GM19035 (cell line): Measurements from ENCODE around the gene SHISA7.

ENCODE experiments used
- ATAC-seq: cut with Tn5 transposase; IDR thresholded peaks from one replicate; pipeline ENCODE4 v1.9.1; 2021; ENCODE audit not compliant: unreplicated experiment

SHISA7 gene

GRCh38 chr19:55482156-55482961 lies 39.3 kb upstream of the SHISA7 start:
- ATAC-seq, result no peak

GRCh38 chr19:55481794-55482155 lies 38.7 kb upstream of the SHISA7 start:
- ATAC-seq, result no peak

- ATAC-seq, result no peak
Observed at GRCh38 chr19:55481148-55481793, 38.2 kb upstream of the SHISA7 start.

GRCh38 chr19:55479451-55480230 lies 36.5 kb upstream of the SHISA7 start:
- ATAC-seq, result no peak

- no peak for ATAC-seq
Observed at GRCh38 chr19:55479045-55479444, 35.9 kb upstream of the SHISA7 start.

- ATAC-seq, result no peak
Observed at GRCh38 chr19:55478364-55478763, 35.3 kb upstream of the SHISA7 start.

- no peak for ATAC-seq
Observed at GRCh38 chr19:55477905-55478304, 34.8 kb upstream of the SHISA7 start.

- peak; percentile 88 for ATAC-seq
Observed at GRCh38 chr19:55476100-55476775, 33.1 kb upstream of the SHISA7 start, which contains the start of gene ZNF628. TSS of gene ZNF628 (plus strand) at chr19:55476617. CDS start at chr19:55479911, 3,294 bp downstream.

GRCh38 chr19:55474269-55475265 lies 31.5 kb upstream of the SHISA7 start:
- no peak for ATAC-seq

GRCh38 chr19:55473225-55474012 lies 30.3 kb upstream of the SHISA7 start:
- ATAC-seq, result no peak

GRCh38 chr19:55472463-55472862 lies 29.4 kb upstream of the SHISA7 start:
- ATAC-seq, result no peak

GRCh38 chr19:55471266-55471665 lies 28.2 kb upstream of the SHISA7 start:
- no peak for ATAC-seq

- no peak for ATAC-seq
Observed at GRCh38 chr19:55468054-55468393, 24.9 kb upstream of the SHISA7 start.

GRCh38 chr19:55467236-55468053 lies 24.3 kb upstream of the SHISA7 start:
- ATAC-seq, result no peak

- no peak for ATAC-seq
Observed at GRCh38 chr19:55466241-55466614, 23.1 kb upstream of the SHISA7 start.

GRCh38 chr19:55465460-55466240 lies 22.6 kb upstream of the SHISA7 start:
- ATAC-seq, result no peak

GRCh38 chr19:55464662-55465054 lies 21.6 kb upstream of the SHISA7 start, which contains the start of gene C19orf85:
TSS of gene C19orf85 (minus strand) at chr19:55464751. CDS start at chr19:55464554, 197 bp downstream.
- ATAC-seq, result no peak
